Measurements from ENCODE around the gene PSTK.

DNA sequence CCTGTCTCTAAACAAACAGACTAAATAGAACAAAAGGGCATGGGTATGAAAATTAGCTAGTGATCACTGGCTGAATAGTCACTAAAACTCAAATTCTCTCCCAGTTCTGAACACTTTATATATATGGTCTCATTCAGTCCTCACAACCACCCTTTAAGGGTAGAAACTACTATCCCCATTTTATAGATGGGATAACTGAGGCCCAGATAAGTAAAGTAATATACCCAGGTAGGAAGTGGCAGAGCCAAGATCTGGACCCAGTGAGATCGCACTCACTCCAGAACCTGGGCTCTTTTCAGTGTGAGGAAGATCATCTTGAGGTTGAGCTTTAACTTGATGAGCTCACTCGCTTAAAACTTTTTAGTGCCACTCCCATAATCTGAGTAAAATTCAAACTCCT is 4.5 kb downstream of the PSTK start:
- TF ChIP-seq, protein P1, sequence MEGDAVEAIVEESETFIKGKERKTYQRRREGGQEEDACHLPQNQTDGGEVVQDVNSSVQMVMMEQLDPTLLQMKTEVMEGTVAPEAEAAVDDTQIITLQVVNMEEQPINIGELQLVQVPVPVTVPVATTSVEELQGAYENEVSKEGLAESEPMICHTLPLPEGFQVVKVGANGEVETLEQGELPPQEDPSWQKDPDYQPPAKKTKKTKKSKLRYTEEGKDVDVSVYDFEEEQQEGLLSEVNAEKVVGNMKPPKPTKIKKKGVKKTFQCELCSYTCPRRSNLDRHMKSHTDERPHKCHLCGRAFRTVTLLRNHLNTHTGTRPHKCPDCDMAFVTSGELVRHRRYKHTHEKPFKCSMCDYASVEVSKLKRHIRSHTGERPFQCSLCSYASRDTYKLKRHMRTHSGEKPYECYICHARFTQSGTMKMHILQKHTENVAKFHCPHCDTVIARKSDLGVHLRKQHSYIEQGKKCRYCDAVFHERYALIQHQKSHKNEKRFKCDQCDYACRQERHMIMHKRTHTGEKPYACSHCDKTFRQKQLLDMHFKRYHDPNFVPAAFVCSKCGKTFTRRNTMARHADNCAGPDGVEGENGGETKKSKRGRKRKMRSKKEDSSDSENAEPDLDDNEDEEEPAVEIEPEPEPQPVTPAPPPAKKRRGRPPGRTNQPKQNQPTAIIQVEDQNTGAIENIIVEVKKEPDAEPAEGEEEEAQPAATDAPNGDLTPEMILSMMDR (IDR thresholded peaks at IDR 0.05): no peak
- TF ChIP-seq POLR2A (IDR thresholded peaks at IDR 0.05): no peak
